ENCODE measurements around the gene AASDHPPT.

Gene AASDHPPT

DNA sequence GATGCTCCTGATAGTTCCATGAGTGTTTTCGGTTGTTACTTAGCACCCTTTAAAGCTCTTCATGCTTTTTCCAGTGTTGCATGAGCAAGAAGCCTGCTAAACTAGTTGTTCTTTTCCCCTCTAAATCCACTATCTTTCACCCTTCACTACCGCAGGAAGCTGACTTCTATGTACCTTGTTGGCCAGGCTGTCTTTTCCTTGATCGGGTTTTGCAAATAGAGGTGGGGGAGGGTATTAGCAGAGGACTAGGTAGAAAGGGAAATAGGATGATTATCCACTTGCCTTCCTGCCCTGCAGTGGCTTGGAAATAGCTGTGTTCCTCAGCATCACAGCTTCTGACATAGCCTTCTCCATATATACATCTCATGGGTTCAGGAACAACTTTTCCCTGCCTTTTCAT, 23.9 kb downstream of the AASDHPPT start:
- DNase-seq (ENCODE audit: insufficient read length, low spot score) (no peak), FAIRE-seq (no peak)
- no peak for TF ChIP-seq POLR2A (IDR thresholded peaks at IDR 0.05; ENCODE audit: low read depth, low read length)

DNA sequence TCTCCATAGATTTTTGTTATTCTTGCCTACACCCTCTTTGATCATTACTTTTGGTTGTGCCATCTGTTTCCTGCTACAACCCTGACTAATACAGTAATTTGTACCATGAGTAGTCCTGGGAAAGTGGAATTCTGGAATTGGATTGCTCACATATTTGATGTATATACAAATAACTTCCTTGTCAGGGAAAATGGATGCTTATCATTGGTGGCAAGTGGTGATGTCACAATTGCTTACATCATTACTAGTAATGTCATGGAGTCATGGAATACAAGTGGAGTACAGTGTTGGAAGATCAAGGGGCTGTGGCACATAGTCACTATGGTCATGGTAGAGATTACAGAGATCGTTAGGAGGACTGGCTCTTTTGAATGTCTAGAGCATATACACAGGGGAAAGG, 24.4 kb downstream of the AASDHPPT start:
- FAIRE-seq (no peak), DNase-seq (ENCODE audit: insufficient read length, low spot score) (no peak)
- no peak for TF ChIP-seq POLR2A (IDR thresholded peaks at IDR 0.05; ENCODE audit: low read depth, low read length)

DNA sequence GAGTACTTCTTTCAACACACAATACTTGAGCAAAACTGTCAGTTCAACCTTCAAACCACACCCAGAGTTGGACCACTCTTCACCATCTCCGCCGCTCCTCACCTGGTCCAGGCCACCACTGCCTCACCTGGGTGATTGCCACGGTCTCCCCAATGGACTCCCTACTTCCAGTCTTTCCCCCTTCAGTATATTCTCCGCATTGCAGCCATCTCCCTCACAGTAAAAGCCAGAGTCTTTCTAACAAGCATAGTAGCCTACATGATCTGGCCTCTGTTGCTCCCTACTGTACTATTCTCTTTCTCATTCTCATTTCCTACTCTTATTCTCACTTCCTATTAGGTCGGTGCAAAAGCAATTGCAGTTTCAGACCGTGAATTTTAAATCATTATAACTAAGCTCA, 28.5 kb downstream of the AASDHPPT start:
- no peak for TF ChIP-seq POLR2A (IDR thresholded peaks at IDR 0.05; ENCODE audit: low read depth, low read length)
- DNase-seq (ENCODE audit: insufficient read length, low spot score) = no peak
- FAIRE-seq = no peak

DNA sequence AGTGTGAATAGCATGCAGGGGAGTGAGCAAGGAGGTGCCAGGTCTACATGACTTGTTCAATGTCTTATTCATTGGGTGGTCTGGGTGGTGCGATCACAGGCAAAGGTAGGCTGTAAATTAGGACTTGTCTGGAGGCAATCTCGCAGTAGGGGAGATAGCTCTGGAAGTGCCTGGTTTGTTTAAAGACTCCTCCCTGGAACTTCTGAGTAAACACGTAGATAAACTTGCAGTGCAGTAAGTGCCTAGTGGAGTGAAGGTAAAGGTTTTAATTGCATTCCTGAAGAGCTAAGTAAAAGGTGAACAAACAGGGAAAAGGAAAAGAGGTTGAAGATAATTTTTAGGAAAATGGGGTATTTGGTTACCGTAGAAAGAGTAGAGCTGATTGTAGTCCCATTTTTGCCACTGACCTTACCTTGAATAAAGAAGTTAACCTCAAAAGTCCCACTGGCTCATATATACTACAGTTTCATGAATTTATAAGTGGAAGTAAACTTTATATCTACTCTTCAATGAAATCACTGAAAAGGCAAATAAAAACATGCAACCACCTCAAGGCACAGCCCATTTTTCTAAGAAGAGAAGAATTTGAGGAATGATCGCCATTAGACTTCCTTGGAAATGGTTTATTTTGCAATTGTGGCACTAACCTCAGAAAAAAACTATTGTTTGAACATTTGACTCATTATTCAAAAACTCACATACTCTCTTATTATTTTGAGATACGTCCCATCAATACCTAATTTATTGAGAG, 44.3 kb downstream of the AASDHPPT start:
- DNase-seq (ENCODE audit: insufficient read length, low spot score) = no peak
- TF ChIP-seq POLR2A (IDR thresholded peaks at IDR 0.05; ENCODE audit: low read depth, low read length) = no peak
- FAIRE-seq = no peak

DNA sequence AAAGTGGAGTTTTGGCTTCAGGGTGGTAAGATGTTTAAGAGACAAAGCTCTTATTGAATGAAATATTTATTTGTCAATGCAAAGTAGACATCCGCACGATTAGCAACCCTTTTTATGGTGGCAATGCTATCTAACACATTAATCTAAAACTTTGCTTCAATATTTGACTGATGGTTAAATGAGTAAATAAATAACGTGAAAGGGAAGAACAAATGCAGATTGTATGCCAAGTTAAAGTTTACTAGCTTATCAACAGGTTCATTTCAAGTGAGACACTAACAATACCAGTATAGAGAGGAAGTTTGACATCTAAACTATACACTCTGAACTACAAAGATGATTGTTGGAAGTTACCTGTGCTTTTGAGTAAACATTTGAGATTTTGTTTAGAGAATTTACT, 50.1 kb downstream of the AASDHPPT start:
- no peak for TF ChIP-seq POLR2A (IDR thresholded peaks at IDR 0.05; ENCODE audit: low read depth, low read length)
- FAIRE-seq (no peak), DNase-seq (ENCODE audit: insufficient read length, low spot score) (no peak)

DNA sequence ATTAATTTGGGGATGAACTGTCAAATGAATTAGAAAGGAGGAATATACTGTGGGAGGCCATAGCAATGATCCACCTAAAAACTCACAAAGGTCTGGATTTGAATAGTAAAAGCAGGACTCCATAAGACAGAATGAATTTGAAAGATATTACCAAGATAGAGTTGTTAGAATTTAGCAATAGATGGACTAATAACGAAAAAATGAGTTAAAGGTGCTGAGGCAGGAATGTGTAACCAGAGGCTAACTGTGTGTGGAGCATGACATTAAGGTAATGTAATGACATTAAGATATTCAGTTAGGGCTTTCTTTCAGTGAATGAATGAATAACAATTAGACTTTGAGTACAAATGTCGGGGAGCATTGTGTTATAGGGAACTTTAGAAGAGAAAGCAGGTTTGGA, 51.3 kb downstream of the AASDHPPT start:
- FAIRE-seq (no peak), DNase-seq (ENCODE audit: insufficient read length, low spot score) (no peak)
- no peak for TF ChIP-seq POLR2A (IDR thresholded peaks at IDR 0.05; ENCODE audit: low read depth, low read length)

DNA sequence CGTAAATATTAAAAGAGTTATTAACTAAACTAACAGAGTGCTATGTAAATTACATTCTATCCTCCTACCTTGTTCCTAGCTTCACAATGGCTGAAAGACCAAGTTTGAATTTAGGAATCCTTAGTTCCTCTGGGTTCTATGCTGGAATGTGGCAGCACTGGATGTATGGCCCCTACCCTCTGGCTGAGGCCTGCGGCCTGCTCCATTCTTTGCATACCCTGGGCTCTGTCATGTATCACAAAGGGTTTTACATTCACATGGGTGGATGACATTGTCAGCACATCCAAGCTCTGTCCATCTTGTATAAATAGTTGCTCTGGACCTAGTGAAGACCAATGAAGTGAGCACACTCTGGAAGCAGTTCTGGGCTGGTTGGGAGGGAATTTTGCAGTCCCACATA, 54.5 kb downstream of the AASDHPPT start:
- DNase-seq (ENCODE audit: insufficient read length, low spot score) (no peak), FAIRE-seq (no peak)
- TF ChIP-seq POLR2A (IDR thresholded peaks at IDR 0.05; ENCODE audit: low read depth, low read length) = no peak

DNA sequence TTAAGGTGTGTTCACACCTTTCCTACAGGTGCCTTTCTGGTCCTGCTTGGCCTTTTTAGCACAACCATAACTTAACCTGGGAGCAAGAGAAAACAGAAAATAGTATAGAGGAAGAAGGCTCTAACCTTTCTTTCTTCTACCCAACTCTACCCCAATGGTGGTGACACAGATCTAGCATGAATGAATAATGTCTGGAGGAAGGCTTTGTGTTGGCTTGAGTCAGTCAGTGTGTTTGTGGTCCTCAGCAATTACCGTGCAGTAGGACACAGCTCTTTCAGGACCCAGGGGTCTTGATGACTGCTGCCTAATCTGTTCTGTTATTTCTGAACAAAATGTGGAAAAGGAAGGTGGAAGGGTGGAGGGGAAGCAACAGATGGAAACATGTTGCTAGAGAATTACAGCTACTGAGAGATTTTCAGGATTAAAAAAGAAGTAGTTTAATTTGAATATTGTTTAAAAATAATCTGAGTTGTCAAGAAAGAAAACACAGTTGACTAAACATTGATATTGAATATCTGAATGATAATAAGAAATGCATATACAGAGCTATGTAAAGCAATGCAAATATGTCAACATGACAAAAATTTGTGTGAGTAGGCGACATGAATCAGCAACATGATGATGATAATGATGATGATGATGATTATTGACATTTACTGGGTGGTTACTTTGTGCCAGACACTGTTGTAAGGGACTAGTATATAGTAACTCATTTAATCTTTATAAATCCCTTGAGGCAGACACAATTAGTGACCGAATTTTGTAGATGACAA, 55.3 kb downstream of the AASDHPPT start:
- FAIRE-seq (no peak), DNase-seq (ENCODE audit: insufficient read length, low spot score) (no peak)
- no peak for TF ChIP-seq POLR2A (IDR thresholded peaks at IDR 0.05; ENCODE audit: low read depth, low read length)

DNA sequence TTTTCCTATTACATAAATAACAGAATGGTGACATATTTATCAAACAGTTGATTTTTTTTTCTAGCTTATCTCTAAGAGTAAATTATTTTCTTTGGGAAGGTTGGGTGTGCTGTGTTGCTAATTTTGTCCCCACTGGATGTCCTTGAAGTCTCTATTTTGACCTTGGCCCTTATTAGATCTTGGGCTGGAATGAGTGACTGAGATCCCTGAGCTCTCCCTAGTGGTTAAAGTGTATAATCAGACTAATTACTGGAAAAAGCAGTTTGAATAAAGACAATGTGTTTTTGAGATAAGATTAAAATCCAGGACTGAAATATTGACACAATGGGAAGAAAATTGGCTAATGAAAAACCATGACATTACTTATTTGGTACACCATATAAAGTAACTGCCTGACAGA, 56.1 kb downstream of the AASDHPPT start:
- no peak for TF ChIP-seq POLR2A (IDR thresholded peaks at IDR 0.05; ENCODE audit: low read depth, low read length)
- FAIRE-seq = no peak
- DNase-seq (ENCODE audit: insufficient read length, low spot score) = no peak

DNA sequence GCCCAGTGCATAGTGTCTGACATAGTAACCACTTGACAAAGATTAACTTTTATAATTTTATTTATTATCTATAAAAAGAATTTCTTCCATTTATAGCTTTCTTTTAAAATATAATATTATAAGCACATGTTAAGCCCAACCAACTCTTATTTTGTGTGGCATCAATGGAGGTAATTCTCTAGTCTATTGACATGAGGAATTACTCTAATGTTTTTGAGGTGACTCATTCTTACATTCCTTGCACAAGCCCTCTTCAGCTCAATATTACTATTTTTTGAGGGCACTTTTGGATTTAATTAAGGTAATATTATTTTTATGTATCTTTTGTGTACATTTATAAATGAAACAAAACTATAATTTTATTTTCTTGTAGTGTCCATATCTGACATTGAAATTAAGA, 59.6 kb downstream of the AASDHPPT start:
- no peak for FAIRE-seq
- DNase-seq (ENCODE audit: insufficient read length, low spot score) = no peak
- no peak for TF ChIP-seq POLR2A (IDR thresholded peaks at IDR 0.05; ENCODE audit: low read depth, low read length)

DNA sequence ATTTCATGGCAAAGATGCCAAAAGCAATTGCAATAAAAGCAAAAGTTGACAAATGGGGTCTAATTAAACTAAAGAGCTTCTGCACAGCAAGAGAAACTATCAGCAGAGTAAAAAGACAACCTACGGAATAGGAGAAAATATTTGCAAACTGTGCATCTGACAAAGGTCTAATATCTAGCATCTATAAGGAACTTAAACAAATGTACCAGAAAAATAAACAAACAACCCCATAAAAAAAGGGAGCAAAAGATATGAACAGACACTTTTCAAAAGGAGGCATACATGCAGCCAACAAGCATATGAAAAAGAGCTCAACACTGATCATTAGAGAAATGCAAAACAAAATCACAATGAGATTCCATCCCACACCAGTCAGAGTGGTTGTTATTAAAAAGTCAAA, 60.3 kb downstream of the AASDHPPT start:
- TF ChIP-seq POLR2A (IDR thresholded peaks at IDR 0.05; ENCODE audit: low read depth, low read length) = no peak
- FAIRE-seq = no peak
- no peak for DNase-seq (ENCODE audit: insufficient read length, low spot score)
